Fibroblast of mammary gland (primary cell): ENCODE measurements around the gene ACBD5.
"Not testable (repeated sequence)": the region's sequence is repeated elsewhere in the genome, so short reads cannot be mapped to it uniquely, and the experiment has no call there.

Experiments
- DNase-seq: peaks from one replicate; pipeline ENCODE4 v3.0.0-alpha.2; 2010; ENCODE audit warnings: low read depth
- H3K4me3 ChIP-seq: 2 replicates; pipeline ENCODE4 v1.5.1; 2011; ENCODE audit warnings: low read depth, mild to moderate bottlenecking, low read length, moderate library complexity; ENCODE audit not compliant: control insufficient read depth
- TF ChIP-seq, protein P1 (sequence below): conservative IDR thresholded peaks from 2 replicates; pipeline ENCODE4 v1.5.1; 2011; ENCODE audit warnings: low read depth, low read length, inconsistent platforms; ENCODE audit not compliant: control insufficient read depth, insufficient read depth

Gene ACBD5, protein sequence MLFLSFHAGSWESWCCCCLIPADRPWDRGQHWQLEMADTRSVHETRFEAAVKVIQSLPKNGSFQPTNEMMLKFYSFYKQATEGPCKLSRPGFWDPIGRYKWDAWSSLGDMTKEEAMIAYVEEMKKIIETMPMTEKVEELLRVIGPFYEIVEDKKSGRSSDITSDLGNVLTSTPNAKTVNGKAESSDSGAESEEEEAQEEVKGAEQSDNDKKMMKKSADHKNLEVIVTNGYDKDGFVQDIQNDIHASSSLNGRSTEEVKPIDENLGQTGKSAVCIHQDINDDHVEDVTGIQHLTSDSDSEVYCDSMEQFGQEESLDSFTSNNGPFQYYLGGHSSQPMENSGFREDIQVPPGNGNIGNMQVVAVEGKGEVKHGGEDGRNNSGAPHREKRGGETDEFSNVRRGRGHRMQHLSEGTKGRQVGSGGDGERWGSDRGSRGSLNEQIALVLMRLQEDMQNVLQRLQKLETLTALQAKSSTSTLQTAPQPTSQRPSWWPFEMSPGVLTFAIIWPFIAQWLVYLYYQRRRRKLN

DNA sequence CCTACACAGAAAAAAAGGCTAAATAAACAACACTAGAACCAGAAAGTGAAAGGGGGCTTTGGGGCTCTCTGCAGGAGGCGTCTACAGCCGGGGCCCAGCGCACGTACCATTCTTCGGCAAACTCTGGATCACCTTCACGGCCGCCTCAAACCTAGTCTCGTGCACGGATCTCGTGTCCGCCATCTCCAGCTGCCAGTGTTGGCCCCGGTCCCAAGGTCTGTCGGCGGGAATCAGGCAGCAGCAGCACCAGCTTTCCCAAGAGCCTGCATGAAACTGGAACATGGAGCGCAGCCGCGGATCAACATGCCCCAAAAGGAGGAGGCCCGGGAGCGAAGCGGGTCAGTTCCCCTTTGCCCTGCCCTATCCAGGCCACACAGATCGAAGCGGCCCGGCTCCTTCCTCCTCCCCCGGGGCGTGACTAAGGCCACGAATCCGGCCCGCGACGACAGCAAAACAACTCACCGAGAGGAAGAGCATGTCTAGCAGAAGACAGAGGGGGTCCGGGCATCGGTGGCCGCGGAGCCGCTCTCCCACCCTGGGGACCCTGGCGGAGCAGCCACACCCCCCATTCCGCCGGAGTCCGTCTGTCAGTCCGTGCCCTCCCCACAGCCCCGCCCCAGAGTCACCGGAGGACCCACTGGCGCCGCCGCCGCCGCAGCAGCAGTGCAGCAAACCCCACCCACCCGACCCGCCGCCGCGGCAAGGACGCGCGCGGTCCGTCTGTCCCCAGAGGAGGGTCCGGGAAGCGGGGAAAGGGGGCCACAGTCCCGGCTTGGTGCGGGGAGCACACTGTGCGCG, at the start of gene ACBD5:
TSS of gene ACBD5 (minus strand) at position 586 of the 798 bp plus-strand sequence. CDS start at position 477, 109 bp downstream.
- peak within 1 kb of the TSS; percentile 74 for H3K4me3 ChIP-seq
- TF ChIP-seq, protein P1, sequence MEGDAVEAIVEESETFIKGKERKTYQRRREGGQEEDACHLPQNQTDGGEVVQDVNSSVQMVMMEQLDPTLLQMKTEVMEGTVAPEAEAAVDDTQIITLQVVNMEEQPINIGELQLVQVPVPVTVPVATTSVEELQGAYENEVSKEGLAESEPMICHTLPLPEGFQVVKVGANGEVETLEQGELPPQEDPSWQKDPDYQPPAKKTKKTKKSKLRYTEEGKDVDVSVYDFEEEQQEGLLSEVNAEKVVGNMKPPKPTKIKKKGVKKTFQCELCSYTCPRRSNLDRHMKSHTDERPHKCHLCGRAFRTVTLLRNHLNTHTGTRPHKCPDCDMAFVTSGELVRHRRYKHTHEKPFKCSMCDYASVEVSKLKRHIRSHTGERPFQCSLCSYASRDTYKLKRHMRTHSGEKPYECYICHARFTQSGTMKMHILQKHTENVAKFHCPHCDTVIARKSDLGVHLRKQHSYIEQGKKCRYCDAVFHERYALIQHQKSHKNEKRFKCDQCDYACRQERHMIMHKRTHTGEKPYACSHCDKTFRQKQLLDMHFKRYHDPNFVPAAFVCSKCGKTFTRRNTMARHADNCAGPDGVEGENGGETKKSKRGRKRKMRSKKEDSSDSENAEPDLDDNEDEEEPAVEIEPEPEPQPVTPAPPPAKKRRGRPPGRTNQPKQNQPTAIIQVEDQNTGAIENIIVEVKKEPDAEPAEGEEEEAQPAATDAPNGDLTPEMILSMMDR, result no peak

DNA sequence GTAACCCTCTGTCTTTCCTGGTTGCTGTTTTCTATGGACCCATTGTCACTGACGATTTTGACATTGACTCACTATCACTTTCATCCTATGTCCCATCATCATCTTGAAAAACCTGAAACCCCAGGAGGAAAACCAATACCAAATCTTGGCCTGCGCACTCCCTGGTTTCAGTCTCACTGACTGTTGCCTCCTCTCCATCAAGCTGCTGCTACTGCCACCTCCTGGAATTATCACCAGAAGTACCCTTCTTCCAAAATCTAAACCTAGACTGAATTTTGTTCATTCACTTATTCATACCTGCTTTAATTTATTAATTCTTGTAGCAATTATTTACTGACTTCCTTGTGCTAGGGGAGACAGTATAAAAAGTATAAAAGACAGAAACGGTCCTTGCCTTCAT, 44.5 kb upstream of the ACBD5 start:
- peak; percentile 5 for DNase-seq
- TF ChIP-seq, protein P1, result peak; percentile 16
- no peak overlapping the region for H3K4me3 ChIP-seq

More for the DNA sequence above, at the start of gene ACBD5:
- DNase-seq, result peak; percentile 87

DNA sequence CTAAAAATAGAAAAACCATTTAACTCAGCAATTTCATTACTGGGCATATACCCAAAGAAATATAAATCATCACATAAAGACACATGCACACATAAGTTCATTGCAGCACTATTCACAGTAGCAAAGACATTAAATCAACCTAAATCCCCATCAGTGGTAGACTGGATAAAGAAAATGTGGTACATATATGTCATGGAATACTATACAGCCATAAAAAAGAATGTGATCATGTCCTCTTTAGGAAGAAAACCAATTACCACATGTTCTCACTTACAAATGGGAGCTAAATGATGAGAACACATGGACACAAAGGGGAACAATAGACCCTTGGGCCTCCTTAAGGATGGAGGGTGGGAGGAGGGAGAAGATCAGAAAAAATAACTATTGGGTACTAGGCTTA, 36.0 kb upstream of the ACBD5 start:
- TF ChIP-seq, protein P1, result no peak
- no peak for DNase-seq
- H3K4me3 ChIP-seq, result no peak overlapping the region

DNA sequence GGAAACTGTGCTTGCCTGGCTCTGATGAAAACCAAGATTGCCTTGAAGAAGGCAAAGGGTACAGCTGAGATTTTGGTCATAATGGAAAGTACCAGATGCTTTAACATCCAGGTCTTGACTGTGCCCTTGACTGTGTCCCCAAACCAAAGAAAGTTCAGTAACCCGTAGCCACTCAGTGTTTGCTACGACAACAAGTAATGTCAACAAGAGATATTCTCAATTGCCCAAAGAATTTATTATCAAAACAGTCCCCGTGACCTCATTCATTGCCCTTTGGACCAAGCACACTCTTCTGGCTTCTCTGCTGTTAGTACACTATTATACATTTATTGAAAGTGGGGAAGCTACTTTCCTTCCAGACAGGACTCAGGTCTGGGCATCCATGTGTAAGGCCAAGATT, 25.4 kb upstream of the ACBD5 start:
- H3K4me3 ChIP-seq, DNase-seq: not testable (repeated sequence)

DNA sequence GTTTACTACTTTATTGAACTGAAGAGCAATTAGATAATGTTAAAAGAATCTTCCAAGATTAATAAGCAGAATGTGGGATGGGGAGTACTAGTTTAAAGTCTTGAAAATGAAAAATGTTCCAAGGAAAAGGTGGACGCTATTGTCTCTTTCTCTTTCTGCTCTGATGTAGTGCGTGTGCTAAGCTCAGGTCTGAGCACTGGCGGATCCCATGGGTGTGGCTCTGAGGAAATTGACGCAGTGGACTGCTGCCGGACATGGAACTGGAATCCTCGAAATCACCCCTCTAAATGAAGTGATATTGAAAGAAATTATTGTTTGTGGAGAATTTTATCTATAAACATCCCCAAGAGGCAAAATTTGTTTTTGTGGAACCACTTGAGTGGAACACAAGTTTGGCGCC, 22.2 kb upstream of the ACBD5 start:
- not testable (repeated sequence) for DNase-seq, H3K4me3 ChIP-seq

DNA sequence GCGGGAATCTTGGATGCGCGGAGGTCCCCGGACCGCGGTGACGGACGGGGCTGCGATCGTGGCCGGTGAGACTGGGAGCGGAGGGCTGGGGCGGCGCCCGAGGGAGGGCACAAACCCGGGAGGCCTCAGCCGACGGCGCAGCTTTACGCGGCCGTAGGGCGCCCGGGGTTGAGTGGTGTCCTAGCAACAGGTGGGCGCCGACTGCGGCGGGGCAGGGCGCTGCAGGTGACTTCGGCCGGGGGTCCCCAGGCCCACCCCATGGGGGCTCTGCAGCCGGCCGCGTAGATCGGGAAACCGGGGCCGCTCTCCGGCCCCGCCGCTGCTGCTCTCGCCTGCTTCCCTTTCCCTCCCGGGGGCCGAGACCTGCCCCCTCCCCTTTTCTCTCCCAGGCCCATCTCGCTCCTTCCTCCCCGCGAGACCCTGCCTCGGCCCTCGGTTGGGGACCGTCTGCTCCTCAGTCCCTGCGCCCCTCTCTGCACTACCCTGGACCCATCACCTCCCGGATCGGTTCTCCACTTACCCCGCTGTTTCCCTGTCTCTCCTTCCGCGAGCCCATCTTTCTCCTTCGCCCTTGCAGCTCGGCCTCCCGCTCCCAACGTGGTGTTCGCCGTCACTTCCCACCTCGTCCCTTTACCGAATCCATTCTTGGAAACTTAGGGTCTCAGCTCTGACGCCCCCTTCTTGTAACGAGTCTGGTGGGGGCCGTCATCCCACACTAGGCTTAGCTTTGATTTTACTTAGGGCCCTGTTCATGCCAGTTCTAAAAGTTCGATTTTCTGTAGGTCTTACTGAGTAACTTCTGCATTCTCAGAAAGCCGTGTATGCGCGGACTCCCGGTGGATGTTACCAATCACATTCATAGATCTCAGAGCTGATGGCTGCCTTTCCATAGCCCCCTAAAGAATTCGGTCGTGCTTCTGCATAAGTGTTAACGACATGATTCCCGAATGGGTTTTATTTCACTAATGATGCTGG, 18.5 kb upstream of the ACBD5 start:
- TF ChIP-seq, protein P1, result no peak
- no peak for DNase-seq
- H3K4me3 ChIP-seq, result peak overlapping the region; percentile 23

DNA sequence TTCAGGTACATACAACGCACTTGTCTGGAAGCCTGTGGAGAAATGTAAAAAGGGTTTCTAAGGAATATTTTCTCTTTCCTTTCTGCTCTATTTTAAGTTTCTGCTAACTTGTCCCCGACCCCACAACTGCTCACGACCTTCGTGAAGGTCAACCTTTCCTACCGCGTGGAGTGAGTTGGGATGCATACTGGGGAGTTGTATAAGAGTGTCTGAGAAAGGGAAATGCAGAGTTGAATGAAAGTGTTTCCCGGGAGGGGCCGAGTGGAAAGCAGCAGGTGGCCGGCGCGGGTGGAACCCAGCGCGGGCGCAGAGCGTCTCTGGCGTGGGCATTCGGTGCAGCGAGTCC, 17.9 kb upstream of the ACBD5 start:
- TF ChIP-seq, protein P1, result no peak
- peak overlapping the region; percentile 23 for H3K4me3 ChIP-seq
- DNase-seq, result no peak
